GM18867 (cell line): ENCODE measurements around the gene KDM4C.
"Not testable (repeated sequence)": the region's sequence is repeated elsewhere in the genome, so short reads cannot be mapped to it uniquely, and the experiment has no call there.

Experiments used
- ATAC-seq: cut with Tn5 transposase; IDR thresholded peaks from one replicate; pipeline ENCODE4 v1.9.1; 2021; ENCODE audit warnings: mild to moderate bottlenecking, moderate library complexity; ENCODE audit not compliant: unreplicated experiment

KDM4C gene

DNA sequence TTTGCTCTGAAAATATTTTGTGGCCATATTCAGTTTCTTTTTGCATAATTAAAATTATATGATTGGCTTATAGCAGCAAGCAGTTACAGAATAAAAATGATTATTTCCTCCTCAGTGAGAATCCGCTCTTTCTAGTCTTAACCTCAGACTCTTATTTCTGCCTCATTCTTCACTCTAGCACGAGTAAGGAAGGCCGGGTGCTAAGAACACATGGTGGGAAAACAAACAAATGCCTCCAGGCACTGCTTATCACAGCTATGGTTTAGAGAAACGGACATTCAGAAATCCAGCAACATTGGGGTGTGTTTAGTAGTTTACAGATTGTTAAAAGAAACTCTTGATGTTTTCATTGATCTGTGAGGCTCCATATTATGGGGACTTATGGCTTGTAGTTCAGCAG is 168.7 kb downstream of the KDM4C start:
- ATAC-seq: no peak

DNA sequence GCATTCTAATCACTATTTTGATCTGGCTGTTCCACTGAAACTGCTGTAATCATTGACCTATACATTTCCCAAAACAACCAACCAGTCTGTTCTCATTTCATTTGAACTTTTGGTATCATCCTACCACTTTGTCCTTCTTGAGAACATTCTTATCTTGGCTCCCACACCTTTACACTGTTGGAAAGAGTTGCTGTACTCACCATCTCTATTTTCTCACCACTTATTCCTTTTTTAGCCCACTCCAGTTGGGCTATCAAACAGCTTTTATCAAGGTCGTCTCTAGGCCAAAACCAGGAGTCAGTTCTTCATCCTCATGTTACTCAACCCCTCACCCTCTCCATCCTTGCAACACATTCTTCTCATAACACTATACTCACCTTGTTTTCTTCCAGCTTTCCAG is 170.1 kb downstream of the KDM4C start:
- no peak for ATAC-seq

DNA sequence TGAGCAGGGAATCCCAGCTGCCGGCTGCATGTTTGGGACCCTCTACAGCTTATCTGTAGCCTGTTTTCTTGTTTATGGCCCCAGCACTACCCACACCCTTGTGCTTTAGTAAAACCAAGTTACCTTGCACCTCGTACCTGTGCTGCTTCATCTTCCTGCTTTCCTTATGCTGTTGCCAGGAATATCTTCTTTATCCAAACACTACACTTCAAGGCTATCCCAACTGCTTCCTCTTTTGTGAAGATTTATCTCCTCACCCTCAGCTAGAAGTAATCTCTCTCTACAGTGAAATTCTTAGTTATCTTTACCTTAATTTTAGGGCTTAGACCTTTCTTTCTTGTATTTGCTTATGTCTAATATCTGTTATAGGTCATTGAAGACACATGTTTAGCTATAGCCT is 171.1 kb downstream of the KDM4C start:
- ATAC-seq: no peak

DNA sequence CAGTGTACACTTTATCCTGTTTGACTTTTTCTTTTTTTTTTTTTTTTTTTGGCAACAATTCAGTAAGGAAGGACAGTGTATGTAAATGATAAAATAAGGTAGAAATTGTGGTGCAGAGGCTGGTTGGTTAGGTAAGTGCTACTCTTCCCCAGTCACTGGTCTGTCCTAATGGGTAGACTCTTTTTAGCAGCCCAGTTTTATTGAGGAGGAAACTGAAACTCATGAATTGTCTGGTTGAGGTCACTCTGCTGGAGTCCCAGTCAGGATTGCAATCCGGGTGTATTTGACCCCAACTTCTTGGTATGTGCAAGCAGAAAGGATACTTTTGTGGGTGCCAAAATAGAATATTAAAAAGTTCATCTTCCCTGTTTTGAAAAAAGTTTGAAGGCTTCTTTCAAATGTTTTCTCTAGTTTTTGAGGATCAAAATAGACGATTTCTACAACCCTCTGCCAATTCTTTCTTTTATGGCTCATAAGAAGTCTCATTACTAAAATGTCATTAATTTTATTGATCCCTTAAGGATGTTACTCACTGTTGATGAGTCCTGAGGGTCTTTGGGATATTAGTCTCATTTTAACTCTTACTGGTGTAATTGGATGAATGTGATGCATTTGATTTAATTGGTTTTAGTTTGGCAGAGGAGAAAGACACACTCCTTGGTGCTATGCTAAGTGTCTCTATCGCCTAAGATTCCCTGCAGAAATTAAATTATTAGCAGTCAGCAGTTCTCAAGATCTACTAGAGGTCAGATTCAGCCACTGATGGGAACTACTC is 171.9 kb downstream of the KDM4C start:
- no peak for ATAC-seq

DNA sequence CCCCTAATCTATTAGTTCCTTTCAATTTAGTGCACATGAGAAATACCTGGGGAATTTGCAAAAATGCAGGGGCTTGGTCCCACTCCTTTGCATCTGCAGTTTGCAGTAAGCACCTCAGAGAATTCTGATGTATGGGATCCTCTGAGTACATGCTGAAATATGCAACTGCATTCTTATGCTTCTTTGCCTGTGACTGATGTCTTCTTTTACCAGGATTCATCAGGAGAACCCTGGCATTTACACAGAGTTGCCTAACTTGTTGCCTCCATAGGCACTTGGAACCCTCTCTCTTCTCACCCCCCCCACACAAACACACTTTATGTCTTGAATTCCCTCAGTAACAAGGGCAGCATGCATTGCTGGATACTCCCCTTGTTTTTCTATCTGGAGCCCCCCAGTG is 173.1 kb downstream of the KDM4C start:
- no peak for ATAC-seq

DNA sequence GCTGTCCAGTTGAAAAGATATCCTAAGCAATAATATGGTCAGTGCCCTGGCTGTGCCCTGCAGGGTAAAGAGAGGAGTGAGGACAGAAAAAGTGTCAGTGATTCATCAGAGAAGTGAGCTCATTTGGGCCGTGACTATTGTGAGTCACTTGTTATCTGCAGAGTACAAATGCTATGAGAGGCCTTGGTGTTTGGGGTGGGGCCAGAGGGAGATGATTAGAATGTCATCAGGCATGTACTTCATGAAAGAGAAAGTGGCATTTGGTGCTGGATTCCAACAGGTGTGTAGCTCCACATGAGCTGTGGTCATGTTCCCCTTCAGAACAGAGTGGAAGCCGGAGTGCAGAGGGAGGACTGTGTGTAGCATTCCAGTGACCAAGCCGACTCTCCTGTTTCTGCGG is 174.1 kb downstream of the KDM4C start:
- ATAC-seq: no peak

DNA sequence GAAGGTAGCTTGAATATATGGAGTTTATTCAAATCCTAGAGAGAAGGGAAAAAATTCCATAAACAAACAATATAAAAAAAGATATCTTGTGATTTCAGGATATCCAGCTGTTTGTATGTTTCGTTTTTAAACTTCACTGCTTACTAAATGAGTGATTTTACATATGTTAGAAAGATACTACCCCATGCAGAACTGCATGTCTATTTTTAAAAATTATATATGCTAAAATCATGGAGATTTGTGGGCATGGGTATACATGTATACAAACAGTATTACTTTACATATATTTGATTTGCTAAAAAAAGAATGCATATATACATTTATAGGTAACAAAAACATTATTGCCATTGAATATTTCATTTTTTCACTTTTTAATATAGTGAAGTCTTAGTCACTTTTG is 178.3 kb downstream of the KDM4C start:
- ATAC-seq: no peak

DNA sequence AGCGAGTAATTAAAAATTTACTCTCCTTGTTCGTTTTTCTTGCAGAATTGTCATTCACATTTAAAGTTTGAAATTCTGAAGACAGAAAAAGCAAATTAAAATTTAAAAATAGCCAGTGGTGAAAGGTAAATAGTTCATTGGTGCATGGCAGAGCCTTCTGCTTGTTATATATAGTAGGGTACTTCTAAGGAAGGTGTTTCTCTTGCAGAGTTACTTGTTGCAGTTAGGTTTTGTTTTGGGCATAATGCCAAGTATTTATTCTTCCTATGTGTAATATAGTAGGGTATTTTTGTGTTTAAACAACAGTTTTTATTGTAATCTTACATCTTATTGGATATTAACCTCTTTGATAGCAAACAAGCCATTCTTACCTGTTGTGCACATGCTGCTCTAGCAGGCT is 179.4 kb downstream of the KDM4C start:
- no peak for ATAC-seq

DNA sequence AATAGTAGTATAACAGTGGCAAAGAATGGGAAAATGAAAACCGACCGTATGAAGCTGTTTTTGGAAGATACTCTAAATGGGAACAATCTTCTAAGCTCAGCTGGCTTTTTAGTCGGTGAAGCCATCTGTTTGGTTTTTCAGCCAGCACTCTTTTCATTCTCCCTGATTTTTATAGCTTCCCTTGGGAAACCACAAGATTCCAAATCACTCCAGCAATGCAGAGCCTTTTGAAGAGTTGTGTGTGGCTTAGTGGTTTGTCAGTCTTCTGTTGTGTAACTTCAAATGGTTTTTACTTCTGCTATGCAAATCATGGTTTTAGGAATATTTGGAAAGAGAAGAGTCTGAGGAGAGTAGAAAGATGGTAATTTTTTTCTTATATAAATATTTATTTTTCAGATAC is 180.7 kb downstream of the KDM4C start:
- ATAC-seq: no peak

DNA sequence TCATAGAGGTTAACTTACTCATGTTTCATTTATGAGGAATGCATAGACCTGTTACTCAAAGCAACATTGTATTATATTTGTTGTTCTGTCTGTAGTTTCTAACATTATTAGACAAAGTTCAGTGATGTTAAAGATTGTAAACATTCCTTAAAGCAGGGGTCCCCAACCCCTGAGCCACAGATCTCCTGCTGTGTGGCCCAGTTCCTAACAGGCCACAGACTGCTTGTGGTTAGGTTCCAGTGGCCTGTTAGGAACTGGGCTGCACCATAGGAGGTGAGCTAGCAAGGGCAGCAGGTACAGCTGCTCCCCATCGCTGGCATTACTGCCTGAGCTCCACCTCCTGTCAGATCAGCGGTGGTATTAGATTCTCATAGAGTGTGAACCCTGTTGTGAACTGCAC is 181.1 kb downstream of the KDM4C start:
- ATAC-seq: no peak

DNA sequence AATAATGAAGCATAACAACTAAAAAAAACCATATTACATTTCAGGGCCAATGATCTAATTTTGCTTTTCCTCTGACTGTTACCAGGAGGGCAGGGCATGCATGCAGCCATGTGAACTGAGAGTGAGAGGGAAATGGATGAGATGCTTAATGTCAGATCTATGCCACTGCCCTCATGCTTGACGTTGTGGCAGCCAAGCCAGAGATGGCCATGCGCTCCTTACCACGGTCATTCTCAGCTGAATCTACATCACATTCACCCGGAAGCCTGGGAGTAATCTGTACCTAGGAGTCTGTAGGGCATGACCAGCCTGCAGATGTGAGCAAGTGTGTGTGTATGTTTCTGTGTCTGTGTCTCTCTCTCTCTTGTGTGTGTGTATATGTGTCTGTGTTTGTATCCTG is 183.7 kb downstream of the KDM4C start:
- no peak for ATAC-seq

DNA sequence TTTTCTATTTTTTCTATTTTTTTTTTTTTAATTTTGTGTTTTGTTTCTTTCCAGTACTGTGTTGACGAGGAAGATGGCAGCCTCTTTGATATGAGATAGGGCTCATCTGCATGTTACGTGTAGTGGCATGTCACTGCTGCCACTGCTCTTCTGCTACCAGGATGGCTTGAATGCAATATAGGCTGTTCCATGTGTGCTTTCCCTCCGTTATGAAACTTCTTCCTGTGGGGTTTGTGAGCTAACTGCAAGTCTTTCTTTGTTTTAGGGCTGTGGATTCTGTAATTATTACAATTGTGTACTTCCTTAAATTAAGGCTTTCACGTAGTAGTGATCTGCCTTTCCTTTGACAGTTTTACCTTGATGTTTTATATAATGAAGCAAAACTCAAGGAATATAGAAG is 184.6 kb downstream of the KDM4C start:
- ATAC-seq: no peak

DNA sequence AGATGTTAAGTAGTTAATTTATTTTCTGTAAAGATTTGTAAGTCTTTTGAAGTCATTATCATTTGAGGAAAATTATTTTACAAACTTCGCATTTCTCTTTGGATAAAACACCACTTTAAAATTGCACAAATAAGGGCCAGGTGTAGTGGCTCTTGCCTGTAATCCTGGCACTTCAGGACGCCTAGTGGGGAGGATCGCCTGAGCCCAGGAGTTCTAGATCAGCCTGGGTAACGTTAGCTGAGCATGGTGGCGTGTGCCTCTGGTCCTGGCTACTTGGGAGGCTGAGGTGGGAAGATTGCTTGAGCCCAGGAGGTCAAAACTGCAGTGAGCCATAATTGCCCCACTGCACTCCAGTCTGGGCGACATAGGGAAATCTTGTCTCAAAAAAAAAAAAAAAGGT is 185.5 kb downstream of the KDM4C start:
- no peak for ATAC-seq

DNA sequence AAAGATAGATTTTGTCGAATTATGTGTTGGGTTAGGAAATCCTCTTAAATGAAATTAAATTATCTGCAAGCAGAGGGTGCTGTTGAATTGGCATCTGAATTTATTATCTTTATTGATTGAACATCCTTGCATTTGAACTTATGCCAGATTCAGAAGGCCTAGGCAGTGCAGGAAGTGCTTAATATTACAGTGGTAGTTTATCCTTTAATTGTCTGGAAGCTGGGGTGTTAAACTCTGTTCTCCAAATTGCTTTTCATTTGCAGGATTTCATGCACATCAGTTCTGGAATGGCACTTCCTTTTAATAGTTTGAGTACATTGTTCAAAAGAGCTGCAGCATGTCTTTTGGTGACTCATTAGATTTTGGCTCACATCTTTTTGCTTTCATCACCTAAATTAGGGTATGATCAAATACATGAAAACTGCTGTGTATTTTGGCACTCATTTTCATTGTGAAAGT is 186.3 kb downstream of the KDM4C start:
- no peak for ATAC-seq

DNA sequence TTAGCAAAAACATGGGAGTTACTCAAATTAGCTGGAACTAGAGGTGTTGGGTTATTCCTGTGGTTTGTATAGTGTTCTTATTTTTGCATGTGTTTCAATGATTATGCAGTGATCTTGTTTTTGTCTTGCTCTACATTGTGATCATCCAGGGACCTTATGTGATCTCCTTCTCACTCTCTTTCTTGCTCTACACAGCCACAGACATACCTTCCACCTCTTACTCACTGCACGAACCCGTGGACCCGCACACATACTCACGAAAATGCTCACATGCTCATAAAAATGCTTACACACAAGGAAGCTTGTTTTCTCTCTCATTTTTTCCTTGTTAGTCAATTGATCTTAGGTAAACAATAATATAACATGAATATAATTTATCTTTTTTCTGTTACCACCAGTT is 187.1 kb downstream of the KDM4C start:
- no peak for ATAC-seq

DNA sequence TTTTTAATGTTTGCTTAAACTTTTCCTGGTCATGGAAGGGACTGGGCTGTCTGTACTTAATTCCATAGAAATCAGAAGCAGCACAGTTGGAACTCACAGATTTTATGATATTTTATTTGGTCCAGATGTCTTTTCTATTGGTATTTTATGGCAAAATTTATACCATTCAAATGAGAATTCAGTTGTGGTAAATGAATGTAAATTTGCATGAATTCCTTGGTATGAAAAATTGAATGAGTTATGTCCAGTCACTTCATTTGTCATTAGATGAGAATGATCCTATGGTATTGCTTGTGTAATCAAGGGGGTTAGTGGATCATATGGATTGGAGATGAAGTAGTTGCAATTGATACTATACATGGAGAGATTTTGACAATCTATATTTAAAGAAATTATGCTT is 188.0 kb downstream of the KDM4C start:
- ATAC-seq: no peak

DNA sequence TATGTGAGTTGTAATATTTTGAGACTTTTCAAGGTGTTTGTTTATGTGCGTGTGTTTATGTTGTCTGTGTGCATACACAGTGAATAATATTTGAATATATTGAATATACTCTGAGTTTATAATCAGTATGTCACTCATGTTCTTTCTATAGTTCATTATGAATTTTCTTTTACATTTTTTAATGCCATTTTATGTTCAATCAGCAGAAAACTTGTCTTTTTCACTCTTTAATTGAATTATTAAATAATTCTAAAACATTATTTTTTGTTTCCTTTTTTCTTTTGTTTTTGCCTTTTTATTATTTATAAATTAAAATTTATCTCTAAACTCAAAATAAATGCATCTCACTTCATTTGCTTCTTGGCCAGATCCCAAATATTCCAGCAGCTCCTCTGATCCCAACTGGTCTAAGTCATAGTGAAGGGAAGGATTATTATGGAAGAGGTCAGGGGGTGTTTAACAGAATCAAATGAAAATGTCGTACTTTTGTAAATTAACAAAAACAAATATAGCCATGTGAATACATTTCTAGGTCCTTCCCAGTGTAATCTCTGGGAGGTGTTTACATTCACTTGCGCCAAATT is 188.9 kb downstream of the KDM4C start:
- no peak for ATAC-seq

DNA sequence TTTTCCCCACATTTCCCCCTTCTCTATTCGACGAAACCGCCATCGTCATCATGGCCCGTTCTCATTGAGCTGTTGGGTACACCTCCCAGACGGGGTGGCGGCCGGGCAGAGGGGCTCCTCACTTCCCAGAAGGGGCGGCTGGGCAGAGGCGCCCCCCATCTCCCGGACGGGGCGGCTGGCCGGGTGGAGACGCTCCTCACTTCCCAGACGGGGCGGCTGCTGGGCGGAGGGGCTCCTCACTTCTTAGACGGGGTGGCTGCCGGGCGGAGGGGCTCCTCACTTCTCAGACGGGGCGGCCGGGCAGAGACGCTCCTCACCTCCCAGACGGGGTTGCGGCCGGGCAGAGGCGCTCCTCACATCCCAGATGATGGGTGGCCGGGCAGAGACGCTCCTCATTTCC is 191.1 kb downstream of the KDM4C start:
- not testable (repeated sequence) for ATAC-seq

DNA sequence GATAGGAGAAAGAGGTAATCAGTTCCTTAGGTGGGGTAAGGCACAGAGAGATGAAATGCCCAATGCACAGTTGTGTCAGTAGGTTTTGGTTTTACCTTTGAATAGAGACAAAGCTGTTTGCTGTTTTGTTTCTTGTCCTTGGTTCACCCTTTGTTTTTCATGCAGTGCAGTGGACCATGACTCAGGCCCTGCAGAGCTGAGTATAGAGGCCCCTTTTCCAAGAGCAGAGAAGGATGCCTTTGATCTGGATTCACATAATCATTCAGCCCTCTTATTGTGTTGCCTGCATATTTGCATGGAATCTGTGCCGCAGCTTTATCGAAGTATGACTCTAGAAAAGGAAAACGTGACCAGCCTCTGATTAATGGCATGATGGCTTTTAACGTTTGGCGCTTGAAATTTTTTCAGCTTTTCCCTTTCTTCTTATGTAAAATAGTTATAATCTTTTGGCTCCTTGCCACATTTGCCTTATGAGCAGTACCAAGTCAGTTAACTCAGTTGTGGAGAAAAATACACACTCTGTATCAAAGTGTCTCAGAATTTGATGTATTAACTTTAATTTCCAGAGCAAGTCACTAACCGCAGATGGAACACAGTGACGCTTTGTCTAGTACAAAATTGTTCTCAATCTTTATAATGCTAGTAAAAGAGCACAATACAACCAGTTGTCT is 197.6 kb downstream of the KDM4C start:
- peak; percentile 52 for ATAC-seq

DNA sequence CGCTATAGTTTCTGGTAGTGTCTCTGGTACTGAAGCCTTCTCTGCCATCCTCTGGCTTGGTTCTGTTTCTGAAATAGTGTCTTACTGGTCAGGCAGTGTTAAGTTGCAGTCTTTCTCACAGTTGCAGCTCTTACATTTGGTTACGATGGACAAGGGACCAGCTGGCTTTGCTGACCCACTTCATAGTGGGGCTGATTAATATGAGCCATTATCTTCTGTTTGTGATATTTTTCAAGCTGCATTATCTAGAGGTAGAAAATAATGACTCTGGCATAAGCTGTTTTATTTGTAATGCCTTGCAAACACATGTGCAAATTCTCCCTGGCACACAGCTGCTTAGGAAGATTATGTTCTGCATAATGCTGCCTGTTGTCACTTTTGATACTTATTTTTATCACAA is 199.1 kb downstream of the KDM4C start:
- ATAC-seq: no peak

DNA sequence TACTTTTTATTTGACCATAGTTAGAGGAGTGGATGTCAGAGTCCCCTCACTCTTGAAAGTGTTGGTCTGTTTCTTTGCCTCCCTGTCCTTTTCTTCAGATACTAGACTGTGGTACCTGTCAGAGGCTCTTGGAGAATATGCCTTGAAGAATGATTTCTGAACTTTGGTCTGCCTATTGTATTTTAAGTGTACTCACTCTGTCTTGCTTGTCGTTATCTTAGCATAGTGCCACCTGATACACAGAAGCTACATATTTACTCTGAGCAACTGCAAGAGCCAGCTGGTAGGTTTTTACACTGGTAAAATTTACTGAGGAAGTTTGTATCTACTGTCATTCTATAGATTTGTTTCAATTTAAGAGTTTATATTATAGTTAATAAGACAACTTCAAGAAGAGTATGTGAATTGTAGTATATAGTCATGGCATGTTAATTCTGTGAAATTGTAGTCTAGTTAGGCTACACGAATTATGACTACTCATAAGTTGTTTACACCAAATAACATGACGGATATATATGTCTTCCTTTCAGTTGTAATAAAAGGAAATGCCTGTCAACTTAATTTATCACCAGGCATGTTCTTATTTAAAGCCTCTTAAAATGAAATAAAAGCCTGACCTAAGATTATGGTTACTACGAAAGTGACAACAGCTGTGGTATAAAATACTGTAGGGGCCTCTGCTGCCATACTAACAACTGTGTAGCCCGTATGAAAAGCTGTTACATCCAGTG is 201.7 kb downstream of the KDM4C start:
- ATAC-seq: no peak

DNA sequence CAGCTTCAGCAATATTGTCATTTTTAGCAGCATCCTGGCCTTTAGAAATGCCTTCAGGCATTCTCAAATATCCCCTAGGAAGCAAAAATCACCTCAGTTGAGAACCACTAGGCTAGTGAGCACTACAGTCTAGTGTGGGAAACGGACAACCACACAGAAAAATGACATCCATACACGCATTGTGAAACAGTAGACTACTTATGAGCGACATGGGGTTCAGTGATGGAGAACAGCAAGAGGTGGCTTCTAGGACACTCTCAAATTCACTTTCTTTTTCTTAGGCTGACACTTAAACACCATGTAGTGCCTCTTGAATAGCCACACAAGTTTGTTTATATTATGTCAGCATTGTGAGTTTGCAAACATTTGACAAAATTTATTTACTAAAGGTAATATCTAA is 203.0 kb downstream of the KDM4C start:
- ATAC-seq: no peak
